Measurements from ENCODE around the gene CDKL5.

GRCh38 chrX:18415386-18415785 is 10.0 kb upstream of the CDKL5 start:
- TF ChIP-seq PKNOX1 (IDR thresholded peaks at IDR 0.05) (no peak), HDGF (IDR thresholded peaks at IDR 0.05; ENCODE audit: borderline replicate concordance) (no peak), FOXM1 (IDR thresholded peaks at IDR 0.05; ENCODE audit: borderline replicate concordance) (no peak), SP1 (IDR thresholded peaks at IDR 0.05) (no peak), TARDBP (IDR thresholded peaks at IDR 0.05) (no peak), FOXA1 (IDR thresholded peaks at IDR 0.05) (no peak), ELF4 (IDR thresholded peaks at IDR 0.05) (no peak)
